Measurements from ENCODE around the gene SEC22C.

DNA sequence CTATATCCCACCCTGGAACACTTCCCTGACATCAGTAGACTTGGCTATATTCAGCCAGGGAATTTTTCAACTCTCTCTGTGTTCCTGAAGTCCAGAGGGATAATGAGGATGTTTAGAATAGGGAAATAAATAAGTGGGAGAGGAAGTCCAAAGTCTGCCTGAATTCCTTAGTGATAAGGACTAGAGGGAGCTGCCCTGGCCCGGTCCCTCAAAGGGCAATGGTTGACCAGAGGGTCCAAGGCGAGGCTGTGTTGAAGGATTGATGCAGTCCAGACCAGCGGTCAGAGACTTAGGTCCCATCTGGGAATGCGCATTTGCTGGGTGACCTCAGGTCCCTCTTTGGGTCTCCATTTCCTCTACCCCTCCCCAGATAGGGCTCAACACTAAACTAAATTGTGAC is 71.4 kb downstream of the SEC22C start:
- TF ChIP-seq, protein P1, sequence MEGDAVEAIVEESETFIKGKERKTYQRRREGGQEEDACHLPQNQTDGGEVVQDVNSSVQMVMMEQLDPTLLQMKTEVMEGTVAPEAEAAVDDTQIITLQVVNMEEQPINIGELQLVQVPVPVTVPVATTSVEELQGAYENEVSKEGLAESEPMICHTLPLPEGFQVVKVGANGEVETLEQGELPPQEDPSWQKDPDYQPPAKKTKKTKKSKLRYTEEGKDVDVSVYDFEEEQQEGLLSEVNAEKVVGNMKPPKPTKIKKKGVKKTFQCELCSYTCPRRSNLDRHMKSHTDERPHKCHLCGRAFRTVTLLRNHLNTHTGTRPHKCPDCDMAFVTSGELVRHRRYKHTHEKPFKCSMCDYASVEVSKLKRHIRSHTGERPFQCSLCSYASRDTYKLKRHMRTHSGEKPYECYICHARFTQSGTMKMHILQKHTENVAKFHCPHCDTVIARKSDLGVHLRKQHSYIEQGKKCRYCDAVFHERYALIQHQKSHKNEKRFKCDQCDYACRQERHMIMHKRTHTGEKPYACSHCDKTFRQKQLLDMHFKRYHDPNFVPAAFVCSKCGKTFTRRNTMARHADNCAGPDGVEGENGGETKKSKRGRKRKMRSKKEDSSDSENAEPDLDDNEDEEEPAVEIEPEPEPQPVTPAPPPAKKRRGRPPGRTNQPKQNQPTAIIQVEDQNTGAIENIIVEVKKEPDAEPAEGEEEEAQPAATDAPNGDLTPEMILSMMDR (IDR thresholded peaks at IDR 0.05), result no peak
- TF ChIP-seq EZH2 (IDR thresholded peaks at IDR 0.05), result no peak

Data from neural progenitor cell (in vitro differentiated cells).